ENCODE results near the gene PLTP.
"Not testable (repeated sequence)": the region's sequence is repeated elsewhere in the genome, so short reads cannot be mapped to it uniquely, and the experiment has no call there.

The PLTP gene

DNA sequence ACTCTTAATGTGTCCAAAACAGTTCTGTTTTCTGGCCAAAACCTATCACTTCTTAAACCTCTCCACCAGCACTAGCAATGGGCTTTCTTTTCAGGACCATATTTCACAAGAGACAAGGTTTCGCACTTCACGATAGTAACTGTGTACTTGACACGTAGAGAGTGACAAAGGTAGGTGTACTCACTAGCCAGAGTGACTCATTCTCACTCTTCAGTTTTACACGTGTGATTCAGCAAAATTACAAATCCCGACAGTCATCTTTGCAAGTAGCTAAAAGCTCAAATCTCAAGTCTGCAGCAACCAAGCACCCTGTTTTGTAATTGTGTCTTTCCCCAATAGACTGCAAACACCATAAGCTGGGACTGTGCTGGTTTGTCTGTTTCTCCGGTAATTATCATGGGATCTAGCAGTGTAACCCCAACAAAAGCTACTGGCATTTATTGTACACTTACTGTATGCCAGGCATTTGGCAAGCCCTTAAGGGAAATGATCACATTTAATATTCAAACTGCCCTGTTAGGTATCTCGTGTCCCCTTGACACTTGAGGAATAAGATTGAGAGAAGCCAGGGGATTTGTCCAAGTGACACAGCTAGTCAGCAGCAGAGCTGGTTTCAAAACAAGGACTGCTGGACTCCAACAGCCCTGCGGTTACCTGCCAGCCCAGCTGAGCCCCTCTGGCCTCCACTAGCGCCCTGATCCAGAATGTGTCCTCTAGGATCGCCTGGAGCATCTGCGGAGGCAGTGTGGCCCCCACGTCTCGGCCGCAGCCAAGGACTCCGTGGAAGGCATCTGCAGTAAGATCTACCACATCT, 32.4 kb upstream of the PLTP start:
- FAIRE-seq = no peak

DNA sequence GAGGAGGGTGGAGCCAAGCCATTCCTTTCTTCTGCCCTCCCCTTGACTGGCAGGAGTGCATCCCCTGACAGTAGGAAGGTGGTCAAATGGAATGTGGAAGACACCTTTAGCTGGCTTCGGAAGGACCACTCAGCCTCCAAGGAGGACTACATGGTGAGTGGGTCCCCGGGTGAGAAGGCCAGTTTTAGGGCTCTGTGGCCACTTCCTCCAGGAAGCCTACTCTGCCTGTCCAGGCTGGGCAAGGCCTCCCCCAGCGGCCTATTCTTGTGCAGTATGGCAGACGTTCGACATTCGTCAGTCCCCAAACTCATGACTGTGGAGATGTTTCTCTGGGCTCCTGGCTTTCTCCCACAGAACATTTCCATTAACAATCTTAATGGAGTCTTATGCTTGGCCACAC, 31.7 kb upstream of the PLTP start:
- no peak for FAIRE-seq

DNA sequence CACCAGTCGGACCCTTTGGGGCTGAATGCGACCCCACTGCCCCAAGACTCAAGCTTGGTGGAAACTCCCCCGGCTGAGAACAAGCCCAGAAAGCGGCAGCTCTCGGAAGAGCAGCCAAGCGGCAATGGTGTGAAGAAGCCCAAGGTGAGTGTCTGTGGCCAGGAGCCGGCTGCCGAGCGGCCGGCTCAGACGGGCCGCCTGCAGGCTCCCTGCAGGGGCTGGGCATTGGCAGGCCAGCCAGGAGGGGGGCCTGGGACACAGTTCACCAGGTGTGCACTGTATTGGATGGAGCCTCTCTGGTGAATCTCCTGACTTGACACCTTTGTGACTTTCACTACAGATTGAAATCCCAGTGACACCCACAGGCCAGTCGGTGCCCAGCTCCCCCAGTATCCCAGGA, 28.5 kb upstream of the PLTP start:
- FAIRE-seq = no peak

DNA sequence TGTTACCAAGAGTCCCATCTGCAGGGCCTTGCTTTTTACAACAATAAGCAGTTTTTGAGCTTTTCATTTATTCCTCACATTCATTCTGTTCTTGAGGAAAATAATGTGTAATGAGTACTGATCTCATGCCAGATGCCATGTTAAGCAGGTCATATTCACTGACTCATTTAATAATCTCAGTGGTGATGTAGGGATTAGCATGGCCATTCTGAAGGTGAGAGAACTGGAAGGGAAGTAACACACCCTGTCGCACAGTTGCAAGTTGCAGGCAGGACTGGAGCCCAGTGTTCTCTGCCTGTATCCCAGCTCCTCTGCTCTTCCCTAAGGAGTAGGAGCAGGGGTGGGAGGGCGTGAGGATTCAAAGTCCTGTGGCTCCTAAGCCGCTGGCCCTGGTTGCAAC, 28.1 kb upstream of the PLTP start:
- FAIRE-seq = no peak

DNA sequence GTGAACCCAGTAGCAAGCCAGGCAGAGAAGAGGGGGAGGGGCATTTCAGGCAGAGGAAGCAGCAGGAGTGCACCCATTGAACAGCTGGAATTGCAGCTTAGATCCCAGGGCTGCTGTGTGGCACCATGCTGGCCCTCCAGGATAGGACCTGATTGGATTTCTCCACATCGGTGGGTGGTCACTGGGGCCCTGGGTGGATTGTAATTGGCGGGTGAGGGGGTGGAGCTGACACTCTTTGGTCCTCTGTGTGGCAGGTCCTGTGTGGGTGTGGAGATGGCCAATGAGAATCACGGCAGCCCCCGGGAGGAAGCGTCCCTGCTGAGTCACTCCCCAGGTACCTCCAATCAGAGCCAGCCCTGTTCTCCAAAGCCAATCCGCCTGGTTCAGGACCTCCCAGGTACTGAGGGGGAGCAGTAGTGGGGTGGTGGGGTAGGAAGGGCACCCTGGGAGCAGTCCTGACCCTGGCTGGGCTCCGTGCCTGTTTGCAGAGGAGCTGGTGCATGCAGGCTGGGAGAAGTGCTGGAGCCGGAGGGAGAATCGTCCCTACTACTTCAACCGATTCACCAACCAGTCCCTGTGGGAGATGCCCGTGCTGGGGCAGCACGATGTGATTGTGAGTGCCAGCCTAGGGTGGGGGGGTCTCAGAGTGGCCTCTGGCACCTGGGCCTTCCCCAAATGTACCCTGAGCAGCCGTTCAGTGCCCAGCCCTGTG, 26.9 kb upstream of the PLTP start:
- no peak for FAIRE-seq

DNA sequence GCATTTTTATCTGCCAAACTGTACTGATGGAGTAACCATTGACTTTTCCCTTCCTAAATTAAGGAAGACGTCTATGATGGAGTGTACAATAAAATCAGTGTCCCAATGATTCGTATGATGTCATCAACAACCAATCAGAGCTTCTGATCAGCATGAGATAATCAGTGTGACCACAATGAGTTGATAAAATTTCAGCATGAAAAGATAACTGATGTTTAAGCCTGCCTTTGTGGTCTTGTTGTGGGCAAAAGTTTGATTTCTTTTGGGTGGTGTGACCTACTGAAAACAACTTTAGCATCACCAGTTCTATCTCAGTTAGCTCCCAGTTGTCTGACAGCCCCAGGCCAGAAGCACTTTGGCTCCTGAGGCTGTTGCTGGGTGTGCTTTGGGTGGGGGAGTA, 25.8 kb upstream of the PLTP start:
- FAIRE-seq = no peak

DNA sequence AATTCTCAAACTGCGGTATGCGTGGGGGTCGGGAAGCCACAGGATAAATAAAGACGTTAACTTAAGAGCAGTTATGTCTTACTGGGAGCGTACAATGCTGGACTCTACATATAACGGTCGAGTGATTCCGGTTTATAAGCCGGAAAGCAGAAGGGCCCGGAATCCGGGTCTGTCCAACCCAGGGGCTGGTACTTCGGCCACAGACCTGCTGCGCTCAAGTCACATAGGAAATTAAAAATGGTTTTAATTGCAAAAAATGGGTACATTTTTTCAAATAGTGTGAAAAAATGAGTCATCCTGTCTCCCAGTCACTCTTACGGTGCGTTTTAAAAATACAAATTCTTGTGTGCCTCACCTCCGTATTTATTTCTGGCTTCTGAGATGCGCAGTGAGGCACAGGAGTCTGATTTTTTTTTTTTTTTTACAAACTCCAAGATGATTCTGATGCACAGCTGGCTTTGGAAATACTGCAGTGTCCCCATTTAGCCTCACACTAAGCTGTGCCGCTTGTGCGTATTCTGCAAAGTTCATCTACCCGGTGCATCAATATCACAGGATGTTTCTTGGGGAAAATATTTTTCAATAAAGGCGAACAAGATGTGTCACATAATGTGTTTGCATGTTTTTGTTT, 23.6 kb upstream of the PLTP start:
- no peak for FAIRE-seq

DNA sequence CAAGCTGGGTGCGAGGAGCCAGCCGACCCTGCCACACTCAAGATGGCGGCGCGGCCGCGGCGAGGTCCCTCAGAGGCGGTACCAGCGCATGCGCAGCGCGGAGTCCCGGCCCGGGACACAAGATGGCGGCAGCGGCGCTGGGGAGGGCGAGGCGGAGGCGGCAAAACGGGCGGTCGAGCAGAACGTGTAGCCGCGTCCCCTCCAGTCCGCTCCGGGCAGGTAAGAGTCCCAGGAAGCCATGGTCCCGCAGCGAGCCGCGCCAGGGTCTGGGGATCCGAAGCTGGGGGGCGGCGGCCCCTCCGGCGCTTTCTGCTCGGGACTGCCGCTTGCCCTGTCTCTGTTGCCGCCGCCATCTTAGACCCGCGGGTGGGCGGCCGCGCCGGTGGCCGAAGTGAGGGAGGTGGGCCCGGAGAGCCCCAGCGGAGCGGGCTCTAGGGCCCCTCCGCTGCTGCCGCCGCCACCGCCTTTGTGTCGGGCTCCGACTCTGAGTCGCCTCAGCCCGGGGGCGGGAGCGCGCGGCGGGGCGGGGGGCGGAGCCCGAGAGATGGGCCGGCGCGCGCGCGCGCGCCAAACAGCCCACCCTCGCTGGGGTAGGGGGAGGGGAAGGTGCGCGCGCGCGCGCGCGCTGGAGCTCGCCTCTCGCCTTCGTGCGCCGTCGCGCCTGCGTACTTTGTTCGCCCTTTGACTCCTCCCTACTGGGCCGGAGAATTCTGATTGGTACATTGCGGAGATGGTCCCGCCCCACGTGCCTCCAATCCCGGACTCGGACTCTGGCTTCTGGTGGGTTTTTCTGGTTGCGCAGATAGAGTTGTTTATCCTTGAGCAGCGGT, 22.8 kb upstream of the PLTP start, which contains the start of gene PCIF1:
Gene PCIF1 (plus strand): TSS at position 98 of the 830 bp plus-strand sequence. CDS start 4,317 bp downstream, outside the sequence.
- no peak for FAIRE-seq

DNA sequence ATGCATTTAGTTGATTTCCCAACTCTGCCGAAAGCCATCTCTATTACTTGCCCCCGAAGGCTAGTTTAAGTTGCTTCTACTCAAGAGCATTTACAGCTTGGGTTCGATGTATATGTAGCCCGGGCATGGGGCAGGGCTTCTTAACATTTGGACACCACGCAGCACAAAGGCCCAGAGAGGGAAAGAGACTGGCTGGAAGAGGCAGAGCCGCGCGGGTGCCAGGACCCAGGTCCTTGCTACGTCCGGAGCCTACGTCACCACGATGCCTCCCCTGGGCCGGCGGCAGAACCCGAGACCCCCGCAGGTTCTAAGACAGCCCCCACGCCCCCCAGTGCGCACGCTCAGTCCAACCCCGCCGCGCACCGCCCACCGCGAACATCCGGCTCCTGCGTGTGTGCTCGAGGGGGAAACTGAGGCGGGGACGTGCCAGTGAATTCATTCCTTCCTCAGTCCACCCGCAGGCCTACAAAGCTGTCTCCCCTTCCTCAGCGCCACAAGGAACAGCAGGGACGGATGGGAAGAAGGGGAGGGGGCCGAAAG, 22.2 kb upstream of the PLTP start:
- FAIRE-seq = no peak

DNA sequence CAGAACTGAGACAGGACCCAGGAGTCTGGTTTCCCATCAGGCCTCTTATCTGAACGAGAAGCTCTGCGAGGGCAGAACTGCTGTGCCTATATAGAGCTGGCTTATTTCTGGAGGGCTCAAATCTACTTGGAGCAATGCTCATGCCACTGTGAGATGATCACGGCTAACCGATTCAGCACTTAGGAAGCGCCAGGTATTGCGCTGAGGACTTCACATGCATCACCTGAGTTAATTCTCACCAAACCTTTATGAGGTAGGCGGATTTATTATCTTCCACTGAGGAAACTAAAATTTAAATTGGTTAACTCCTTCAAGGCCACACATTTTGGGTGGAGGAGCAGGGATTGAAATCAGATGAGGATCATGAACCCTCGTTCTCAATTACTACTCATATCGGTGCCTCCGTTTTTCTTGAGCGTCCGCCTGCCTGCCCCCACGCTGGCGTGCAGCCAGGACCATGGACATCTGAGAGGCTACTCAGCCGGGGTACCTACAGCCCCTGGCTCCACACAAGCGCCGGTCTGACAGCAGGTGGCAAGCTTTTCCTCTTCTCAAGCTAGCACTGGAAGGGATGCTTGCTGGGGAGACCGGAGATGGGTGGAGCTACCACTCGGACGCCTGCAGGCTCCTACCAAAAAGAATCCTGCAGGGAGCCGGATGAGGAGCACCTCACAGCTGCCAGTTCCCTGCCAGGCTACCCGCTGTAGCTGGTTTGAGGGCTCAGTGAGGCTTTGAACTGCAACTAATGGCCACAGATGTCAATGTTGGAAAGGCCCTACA, 21.5 kb upstream of the PLTP start:
- FAIRE-seq = no peak

DNA sequence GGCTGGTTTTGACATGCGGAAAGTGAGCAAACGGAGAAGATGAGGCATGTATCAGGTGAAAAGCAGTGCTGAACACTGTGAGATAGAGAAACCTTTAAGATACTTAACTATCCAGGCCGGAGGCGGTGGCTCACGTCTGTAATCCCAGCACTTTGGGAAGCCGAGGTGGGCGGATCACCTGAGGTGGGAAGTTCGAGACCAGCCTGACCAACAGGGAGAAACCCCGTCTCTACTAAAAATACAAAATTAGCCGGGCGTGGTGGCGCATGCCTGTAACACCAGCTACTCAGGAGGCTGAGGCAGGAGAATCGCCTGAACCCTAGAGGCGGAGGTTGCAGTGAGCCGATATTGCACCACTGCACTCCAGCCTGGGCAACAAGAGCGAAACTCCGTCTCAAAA, 19.7 kb upstream of the PLTP start:
- not testable (repeated sequence) for FAIRE-seq

DNA sequence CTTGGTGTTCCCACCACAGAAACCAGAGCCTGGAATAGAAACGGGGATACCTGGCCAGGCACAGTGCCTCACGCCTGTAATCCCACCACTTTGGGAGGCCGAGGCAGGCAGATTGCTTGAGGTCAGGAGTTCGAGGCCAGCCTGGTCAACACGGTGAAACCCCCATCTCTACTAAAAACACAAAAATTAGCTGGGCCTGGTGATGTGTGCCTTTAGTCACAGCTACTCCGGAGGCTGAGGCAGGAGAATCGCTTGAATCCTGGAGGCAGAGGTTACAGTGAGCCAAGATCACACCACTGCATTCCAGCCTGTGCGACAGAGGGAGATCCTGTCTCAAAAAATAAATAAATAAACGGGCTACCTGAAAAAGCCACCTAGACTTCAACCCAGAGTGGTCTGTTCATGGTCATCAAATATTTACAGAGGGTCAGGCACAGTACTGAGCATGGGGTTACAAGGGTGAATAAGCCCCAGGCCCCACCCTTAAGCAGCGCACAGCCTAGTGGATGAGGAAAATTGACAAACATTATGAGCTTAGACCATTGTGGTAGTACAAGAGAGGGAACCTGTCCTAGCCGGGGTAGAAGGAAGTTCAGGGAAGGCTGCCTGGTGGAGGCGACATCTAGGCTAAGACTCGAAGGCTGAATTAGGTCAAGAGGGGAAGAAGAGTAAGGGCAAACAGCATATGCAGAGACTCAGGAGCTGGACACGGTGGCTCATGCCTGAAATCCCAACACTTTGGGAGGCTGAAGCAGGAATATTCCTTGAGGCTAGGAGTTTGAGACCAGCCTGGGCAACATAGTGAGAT, 15.3 kb upstream of the PLTP start:
- FAIRE-seq = no peak

DNA sequence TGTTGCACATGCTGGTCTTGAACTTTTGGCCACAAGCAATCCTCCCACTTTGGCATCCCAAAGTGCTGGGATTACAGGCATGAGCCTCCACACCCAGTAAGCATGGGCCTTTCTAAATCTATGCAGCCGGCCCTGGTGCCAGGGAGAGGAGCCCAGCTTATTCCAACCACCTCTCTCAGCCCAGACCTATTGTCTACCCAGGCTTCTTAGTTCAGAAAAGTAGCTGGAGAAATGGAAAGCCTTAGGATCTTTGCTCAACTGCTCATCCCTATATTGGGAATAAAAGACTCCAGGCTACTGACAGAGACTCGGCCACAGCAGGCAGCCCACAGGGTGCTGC, 14.7 kb upstream of the PLTP start:
- no peak for FAIRE-seq

DNA sequence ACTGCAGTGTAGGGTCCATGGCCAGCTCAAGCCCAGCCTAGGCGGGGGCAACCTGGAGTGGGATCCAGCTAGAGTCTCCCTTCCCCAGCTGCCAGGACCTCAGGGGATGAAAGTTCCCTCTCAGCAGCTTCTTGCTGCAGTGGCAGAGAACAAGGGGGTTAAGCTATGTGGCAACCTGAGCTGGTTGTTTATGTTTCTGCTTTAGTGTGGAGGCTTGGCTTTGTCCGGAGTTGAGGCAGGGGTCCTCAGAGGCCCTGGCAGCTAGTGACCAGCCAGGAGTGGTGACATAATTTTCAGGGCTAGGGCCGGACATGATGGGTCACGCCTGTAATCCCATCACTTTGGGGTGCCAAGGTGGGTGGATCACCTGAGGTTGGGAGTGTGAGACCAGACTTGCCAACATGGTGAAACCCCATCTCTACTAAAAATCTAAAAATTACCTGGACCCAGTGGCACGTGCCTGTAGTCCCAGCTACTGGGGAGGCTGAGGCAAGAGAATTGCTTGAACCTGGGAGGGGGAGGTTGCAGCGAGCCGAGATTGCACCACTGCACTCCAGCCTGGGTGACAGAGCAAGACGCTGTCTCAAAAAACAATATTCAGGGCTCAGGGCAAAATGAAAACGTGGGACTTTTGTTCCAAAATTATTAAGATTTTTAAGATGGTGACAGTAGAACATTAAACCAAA, 14.0 kb upstream of the PLTP start:
- FAIRE-seq = no peak

DNA sequence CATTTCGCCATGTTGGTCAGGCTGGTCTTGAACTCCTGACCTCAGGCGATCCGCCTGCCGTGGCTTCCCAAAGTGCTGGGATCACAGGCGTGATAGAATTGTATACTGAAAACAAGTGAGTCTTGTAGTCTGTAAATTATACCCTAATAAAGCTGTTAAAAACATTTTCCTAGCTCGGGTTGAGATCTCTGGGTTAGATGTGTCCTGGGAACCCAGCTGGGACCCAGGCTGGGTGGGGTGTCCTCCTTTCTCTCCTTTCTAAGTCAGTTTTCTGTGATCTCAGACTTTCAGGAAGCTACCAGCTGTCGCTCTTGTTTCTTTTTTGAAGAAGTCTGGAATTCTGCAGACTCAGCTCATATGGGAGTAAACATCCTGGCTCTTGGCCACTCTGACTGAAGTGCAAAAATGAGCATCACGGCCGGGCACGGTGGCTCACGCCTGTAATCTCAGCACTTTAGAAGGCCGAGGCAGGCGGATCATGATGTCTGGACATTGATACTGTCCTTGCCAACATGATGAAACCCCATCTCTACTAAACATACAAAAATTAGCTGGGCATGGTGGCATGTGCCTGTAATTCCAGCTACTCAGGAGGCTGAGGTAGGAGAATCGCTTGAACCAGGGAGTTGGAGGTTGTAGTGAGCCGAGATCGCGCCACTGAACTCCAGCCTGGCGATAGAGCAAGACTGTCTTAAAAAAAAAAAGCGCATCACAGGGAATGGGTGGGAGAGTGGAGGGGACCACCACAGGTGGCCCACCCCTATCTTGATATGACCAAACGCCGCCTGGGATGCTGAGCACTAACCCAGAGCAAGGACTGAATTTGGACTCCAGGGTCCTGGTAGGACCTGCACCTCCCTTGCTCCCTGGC, 12.7 kb upstream of the PLTP start:
- FAIRE-seq = no peak

DNA sequence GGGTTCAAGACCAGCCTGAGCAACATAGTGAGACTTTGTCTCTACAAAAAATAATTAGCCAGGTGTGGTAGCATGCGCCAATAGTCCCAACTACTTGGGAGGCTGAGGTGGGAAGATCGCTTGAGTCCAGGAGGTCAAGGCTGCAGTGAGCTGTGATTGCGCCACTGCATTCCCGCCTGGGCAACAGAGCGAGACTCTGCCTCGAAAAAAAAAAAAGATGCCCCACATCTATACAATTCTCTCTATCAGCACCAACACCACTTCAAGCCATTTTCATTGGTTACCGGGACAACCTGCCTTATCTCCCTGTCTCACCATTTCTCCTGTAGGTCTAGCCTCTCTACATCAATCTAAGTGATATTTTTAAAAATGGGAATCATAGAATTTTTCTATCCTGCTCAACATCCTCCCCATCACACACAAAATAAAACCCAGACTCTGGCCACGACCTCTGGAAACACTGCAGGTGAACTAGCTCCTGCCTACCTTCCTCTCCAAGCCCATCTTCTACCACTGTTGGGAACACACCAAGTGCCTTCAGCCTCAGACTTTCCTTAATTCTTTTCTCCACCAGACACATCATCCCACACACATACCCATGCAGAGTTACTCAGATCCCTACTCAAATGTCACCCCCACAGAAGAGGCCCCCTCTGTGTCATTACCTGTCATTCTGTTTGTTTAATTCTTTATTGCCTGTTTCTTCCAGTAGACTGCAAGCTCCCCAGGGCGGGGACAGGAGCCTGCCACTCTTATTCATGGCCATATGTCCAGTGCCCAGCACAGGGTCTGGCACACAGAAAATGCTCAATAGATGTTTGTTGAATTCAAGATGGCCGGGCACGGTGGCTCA, 9.6 kb upstream of the PLTP start:
- no peak for FAIRE-seq

DNA sequence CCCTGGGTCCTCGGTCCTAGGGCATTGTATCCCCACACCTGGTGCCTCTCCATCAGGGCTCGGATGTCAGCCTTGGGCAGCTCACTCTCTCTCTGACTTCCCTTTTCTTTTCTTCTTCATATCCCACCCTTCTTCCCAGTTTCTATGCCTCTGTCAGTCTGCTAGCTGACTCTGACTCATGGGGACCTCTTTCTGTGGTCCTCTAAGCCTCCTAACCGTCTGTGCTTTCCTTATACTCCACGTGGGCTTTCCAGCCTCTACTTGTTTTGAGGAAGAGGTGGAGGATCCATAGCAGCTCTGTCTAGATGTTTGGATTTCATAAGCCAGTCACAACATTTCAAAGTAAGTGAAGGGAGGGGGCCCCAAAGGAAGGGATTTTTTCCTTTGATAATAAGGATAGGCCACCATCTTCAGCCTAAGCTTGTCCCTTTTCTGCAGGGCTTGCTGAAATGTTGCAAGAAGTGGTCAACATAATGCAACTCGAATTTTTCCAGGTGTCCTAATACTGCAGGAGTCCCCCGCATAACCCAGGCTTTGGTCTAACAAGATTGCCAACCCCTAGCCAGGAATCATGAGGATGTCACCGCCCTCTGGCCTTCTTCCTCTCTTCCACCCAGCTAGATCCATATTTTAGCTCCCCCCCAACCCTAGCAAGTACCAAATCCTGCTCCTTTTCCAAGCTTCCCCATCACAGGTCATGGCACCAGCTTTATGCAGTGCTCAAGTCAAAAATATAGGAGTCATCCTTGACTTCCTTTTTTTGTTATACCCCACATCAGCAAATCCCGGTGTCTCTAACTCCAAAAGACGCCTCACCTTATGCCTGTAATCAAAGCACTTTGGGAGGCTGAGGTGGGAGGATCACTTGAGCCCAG, 8.7 kb upstream of the PLTP start:
- FAIRE-seq = no peak

Data from colon (tissue), 2 donors.